ENCODE data around the gene BCAP31.
"Not testable (repeated sequence)": the region's sequence is repeated elsewhere in the genome, so short reads cannot be mapped to it uniquely, and the experiment has no call there.

Gene BCAP31

DNA sequence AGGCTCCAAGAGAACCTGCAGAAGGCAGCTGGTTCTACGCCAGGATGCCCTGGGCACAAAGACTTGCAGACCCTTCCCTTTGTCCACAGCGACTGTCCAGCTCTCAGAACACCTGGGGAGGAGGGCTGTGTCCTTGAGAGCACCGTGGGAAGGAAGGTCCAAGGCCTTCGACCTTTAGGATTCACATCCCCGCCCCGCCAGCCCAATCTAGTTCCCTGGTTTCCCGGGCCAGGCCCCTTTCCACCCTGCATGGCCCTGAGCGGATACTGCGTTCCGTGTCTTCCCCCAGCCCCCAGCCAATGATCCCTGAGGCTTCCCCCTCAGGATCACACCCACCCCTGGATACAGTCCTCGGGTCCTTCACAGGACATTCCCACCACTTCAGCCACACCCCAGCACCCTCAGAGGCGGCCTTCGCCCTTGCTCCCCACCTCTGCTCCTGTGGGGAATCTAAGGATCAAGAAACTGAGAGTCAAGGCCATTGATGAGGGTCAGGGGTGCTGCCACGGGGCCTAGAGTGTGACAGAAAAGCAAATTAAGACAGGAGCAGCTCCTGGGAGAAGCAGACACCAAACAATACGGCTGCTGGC is 9.6 kb upstream of the BCAP31 start:
- no peak for DNase-seq (ENCODE audit: low read depth)

DNA sequence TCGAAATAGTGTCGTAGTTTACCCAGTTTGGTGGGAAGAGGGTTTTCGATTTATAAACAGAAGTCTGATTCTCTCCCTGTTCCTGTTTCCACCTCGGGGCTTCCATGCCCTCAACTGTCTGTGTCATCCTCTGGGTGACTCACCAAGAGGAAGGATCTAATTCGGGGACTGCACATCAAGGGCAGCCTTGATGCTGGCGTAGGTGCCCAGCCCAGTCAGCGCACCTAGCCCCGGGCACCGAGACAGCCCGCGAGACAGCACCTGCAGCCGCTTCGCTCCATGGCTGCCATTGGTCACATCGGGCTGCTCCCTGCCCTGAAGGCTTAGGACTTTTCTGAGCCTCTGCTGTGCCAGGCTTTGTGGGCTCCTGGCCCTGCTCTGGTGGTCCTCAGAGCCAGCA is 8.2 kb upstream of the BCAP31 start:
- no peak for DNase-seq (ENCODE audit: low read depth)

GRCh38 chrX:153731845-153732215 is 7.6 kb upstream of the BCAP31 start:
- DNase-seq (ENCODE audit: low read depth): no peak

DNA sequence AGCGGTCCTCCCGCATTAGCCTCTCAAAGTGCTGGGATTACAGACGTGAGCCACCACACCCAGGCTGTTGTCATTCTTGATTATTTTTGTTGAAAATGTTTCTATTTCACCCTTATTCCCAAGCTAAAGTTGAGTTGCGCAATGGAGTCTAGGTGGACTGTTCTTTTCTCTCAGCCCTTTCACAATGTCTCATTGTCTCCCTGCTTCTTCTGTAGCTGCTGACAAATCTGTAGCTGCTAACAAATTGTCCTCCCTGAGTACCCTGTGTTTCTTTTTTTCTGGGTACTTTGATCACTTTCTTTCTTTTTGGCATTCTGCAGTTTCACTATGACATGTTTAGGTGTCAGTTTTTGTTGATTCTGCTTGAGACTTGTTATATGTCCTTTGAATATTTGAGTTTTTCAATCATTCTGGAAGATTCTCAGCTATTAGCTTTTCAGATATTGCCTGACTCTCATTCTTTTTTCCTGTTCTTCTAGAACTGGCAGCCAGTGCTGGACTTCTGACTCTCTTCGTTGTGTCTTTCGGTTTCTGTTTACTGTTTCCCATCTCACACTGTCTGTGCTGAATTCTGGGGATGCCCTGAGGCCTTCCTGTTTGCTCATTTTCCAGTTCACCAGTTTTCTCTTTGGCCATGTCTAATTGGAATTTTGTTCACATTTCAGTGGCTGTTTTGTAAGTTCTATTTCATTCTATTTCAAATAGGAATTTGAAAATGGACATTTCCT is 7.1 kb upstream of the BCAP31 start:
- DNase-seq (ENCODE audit: low read depth): no peak

- DNase-seq (ENCODE audit: low read depth): not testable (repeated sequence)
Measured at GRCh38 chrX:153730115-153730514, 5.9 kb upstream of the BCAP31 start.

DNA sequence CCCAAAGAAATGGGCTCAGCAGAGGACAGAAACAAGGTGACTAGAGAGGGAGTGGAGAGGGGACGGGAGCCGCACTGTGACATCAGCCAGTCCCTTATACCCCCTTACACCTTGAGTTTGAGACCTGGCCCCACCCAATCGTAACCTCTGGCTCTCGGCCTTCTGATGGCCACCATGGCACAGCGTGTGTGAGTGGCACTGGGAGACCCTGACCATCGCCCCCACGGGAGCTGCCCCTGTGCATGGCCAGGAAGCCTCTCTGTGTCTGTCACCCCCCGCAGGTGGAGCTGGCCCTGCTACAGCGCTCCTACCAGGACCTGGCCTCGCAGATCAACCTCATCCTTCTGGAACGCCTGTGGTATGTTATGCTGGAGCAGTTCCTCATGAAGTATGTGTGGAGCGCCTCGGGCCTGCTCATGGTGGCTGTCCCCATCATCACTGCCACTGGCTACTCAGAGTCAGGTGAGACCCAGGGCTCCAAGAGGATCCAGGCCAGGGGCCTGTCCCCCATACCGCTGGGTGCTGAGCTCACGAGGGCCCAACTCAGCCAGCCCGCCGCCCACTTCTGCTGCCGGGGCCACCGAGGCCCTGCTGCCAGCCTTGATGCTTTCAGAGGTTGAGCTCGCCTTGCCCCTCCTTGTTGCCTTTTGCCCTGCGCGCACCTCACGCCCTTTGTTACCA is 4.9 kb upstream of the BCAP31 start:
- no peak for DNase-seq (ENCODE audit: low read depth)

DNA sequence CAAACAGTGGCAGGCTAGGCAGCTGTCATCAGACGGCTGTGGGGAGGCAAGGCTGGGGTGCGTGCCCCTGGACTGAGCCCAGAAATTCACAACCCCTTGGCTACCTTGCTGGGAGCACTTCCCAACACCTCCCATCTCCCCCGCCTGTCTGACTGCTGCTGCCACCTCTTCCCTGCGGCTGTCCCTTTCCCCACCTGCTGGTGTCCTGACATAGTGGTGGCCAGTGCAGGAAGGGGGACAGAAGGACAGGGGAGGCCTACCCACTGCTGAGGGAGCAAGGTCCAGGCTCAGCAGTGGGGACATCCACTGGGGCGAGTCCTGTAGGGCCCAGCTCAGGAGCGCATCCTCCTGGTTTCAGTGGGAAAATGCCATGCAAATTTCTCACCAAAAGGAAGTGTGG is 3.9 kb upstream of the BCAP31 start:
- no peak for DNase-seq (ENCODE audit: low read depth)

GRCh38 chrX:153727123-153727931 is 3.1 kb upstream of the BCAP31 start:
- DNase-seq (ENCODE audit: low read depth): no peak

DNA sequence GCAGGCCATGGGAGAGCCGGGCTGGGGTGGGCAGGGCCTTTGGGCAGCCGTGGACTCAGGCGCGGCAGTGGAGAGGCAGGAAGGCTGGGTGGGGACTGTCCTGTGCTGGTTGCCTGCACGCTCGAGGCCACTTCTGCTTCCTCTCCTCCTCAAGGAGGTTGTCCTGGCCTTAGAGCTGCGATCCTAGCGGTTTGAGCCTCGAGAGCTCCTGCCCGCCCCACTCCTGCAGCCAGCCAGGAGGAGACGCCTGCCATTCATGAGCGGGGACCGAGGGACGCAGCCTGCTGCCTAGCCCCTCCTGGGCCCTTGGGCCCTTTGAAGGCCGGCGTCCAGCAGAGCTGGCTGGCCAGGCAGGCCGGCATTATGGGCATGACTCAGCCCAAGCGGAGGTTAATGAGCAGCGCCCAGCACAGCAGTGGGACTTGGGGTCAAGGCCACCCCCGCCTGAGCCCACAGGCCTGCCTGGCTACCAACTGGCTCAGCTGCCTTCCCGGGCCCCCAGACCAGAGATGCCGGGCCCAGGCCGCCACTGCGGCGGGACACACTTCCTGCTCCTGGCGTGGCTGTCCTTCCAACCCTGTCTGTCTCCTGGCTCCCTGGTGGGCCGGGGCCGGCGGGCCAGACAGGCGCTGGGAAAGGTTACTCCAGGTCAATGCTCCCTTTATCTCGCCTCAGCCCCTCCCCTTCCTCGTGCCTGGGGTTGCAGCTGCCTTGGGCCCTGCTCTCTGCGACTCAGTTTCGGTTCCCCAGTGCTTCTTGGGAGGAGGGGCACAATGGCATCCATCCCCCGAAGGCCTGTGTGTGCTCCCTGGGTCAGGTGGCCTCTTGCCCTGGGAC is 2.3 kb upstream of the BCAP31 start:
- DNase-seq (ENCODE audit: low read depth): no peak

DNA sequence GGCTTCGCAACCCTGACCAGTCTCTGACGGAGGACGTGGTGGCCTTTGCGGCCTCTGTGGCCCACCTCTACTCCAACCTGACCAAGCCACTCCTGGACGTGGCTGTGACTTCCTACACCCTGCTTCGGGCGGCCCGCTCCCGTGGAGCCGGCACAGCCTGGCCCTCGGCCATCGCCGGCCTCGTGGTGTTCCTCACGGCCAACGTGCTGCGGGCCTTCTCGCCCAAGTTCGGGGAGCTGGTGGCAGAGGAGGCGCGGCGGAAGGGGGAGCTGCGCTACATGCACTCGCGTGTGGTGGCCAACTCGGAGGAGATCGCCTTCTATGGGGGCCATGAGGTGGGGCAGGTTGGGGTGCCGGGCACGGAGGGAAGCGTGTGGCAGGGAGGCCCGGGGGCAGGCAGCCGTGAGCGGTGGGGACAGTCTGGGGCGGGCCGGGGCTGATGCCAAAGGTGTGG is 1.7 kb upstream of the BCAP31 start:
- no peak for DNase-seq (ENCODE audit: low read depth)

- no peak for DNase-seq (ENCODE audit: low read depth)
Measured at GRCh38 chrX:153725039-153725831, 1.0 kb upstream of the BCAP31 start.

GRCh38 chrX:153723351-153724251 is 586 bp downstream of the BCAP31 start:
- DNase-seq (ENCODE audit: low read depth): no peak

GRCh38 chrX:153722704-153723350 is 1.4 kb downstream of the BCAP31 start:
- no peak for DNase-seq (ENCODE audit: low read depth)

- no peak for DNase-seq (ENCODE audit: low read depth)
Measured at GRCh38 chrX:153719701-153720100, 4.5 kb downstream of the BCAP31 start.

DNA sequence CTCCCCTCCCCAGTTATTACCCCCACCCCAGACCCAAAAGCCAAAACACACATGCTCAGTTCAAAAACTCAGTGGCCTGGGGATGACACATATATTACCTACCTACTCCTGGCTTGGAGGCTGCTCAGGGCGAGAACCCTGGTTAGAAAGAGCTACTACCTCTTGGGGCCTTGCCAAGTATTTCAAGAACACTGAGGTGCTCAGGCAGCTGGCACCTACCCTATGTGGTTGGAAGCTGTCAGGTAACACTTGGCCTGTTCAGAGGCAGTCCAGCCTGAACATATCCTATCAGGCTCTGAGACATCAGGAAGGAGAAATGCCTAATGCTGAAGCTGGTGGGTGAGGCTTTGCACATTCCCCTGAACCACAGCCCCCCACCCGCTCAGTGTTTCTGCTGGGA is 4.9 kb downstream of the BCAP31 start:
- DNase-seq (ENCODE audit: low read depth): no peak

GRCh38 chrX:153717445-153717844 is 6.7 kb downstream of the BCAP31 start:
- DNase-seq (ENCODE audit: low read depth): no peak

DNA sequence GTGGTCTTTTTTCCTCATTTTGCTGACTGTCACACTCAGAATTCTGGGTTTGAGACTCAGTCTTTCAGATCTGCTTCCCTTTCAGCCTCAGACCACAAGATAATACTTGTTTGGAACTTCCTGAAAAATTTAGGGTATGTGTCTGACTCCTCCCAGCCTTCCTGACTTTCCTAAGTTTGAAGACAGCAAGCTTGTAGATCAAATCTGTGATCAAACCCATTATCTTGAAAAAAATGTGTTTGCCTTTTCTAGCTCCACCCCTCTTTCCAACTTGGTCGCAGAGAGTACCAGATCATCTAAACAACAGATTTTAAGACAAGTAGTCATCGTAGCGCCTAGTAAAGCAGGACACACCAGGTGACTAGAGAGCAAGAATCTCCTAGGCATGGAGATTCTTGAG is 9.9 kb downstream of the BCAP31 start:
- DNase-seq (ENCODE audit: low read depth): no peak

GRCh38 chrX:153709726-153710674 is 14.2 kb downstream of the BCAP31 start:
- DNase-seq (ENCODE audit: low read depth): no peak

All from CMK (cell line).